Activated CD4-positive, alpha-beta T cell treated with anti-CD3 and anti-CD28 coated beads, Interleukin-10, Interleukin-2, amounts not matched to agents 100 ng/mL and 50 ng/mL, durations not matched to agents 16 hours and 8 hours (primary cell): ENCODE measurements around the gene GPR150.
A peak's percentile ranks its signal among the peaks of the same experiment; 100 is the strongest.
"Not testable (repeated sequence)": the region's sequence is repeated elsewhere in the genome, so short reads cannot be mapped to it uniquely, and the experiment has no call there.

Experiments used
- DNase-seq: peaks from one replicate; pipeline ENCODE4 v3.0.0-alpha.2; 2020

Gene GPR150

GRCh38 chr5:95624368-95624767 lies 4.5 kb downstream of the GPR150 start:
- DNase-seq: no peak

DNA sequence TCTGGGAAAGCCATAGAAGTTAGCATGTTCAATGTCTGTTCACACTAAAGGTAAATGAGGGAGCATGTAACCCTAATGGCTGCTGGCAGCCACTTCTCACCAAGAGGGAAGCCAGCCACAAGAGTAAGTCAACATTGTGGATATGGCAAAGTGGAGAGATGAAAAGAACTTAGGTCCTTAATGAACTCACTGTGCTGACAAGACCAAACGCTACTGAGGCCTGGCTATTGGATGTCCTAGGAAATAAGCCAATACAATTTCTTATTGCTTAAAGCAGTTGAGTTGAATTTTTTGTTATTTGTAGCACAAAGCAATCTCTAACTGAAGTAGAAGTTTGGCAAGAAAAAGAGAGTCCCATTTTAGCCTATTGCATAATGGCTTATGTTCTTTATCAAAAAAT lies 6.8 kb downstream of the GPR150 start:
- no peak for DNase-seq

GRCh38 chr5:95627971-95628810 lies 8.3 kb downstream of the GPR150 start:
- DNase-seq: no peak

- no peak for DNase-seq
These were observed 9.0 kb downstream of the GPR150 start for GRCh38 chr5:95628933-95629332.

- DNase-seq: no peak
These were observed 10.6 kb downstream of the GPR150 start for GRCh38 chr5:95630394-95630917.

- no peak for DNase-seq
These were observed 11.5 kb downstream of the GPR150 start for GRCh38 chr5:95631255-95631958.

GRCh38 chr5:95631991-95632675 lies 12.2 kb downstream of the GPR150 start:
- peak; percentile 87 for DNase-seq

DNA sequence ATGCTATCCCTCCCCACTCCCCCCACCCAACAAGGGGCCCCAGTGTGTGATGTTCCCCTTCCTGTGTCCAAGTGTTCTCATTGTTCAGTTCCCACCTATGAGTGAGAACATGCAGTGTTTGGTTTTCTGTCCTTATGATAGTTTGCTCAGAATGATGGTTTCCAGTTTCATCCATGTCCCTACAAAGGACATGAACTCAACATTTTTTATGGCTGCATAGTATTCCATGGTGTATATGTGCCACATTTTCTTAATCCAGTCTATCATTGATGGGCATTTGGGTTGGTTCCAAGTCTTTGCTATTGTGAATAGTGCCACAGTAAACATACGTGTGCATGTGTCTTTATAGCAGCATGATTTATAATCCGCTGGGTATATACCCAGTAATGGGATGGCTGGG lies 13.1 kb downstream of the GPR150 start:
- not testable (repeated sequence) for DNase-seq

DNA sequence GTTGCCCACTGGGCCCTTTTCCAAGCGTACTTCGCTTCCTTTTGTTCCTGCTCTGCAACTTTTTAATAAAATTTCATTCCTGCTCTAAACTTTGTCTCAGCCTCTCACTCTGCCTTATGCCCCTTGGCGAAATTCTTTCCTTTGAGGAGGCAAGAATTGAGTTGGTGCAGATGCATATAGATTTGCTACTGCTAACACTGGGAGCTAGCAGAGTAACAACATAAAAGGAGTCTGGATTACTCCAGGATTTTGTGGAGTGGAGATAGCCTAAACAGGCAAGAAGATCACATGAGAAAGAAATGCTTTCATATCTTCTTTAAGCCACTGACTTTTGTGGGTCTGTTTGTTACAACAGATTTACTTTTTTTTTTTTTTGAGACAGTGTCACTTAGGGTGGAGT lies 13.8 kb downstream of the GPR150 start:
- DNase-seq: no peak

GRCh38 chr5:95634081-95634480 lies 14.2 kb downstream of the GPR150 start:
- no peak for DNase-seq

DNA sequence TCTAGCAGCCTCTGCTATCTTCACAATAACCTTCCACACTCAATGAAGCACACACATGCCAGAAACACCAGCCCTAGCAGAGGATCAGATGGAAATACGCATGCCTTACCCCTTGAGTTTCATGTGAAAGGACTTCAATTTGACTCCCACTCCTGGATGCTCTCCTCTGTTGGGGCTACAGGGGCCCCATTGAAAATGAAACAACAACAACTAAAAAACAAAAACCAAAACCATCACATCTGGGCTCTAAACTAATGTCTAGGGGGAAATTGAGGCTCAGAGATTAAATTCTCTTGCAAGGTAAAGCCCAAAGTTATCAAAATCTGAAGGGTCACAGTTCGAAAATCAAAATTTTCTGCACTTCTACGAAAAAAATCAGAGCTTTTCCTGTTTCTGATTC lies 18.7 kb downstream of the GPR150 start:
- no peak for DNase-seq

DNA sequence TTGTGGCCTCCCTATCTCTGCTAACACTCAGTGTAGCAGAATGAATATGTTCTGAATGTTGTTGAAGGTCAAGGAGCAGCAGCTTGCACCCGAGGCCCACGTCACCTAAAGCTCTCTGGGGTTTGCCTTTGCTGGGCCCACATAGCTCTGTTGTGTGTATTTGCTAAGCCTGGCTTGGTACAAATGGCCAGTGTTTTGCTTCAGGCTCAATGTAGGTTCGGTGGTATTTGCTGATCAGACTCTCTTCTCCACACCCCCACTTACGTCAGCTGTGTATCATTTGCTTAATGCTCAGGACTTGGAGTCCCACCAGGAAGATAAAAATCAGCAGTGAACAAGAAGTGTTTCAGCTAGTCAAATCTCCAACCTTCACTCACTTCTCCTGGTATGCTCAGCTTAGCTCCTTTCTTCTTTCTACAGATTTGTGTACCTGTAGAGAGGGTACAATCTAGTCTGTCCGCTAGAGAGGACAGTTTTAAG lies 21.9 kb downstream of the GPR150 start:
- no peak for DNase-seq

DNA sequence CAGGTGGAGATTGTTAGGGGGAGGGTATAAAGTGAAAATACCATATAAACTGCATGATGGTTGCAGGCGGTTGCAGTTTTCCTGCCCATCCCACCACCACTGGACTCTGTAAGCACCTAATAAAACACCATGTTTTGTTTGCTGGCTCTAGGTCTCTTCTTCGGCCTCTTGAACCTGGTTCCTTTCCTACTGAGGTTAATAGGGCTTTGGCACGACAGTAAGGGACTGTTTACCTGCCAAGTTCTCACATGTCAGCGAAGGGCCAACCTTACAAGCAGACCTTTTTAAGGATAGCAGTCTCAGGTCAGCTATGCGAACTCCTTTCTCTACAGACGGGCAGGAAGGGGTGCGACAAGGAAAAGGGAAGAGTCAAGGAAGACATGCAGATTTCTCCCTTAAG lies 23.3 kb downstream of the GPR150 start:
- DNase-seq: no peak

GRCh38 chr5:95644351-95645042 lies 24.6 kb downstream of the GPR150 start:
- peak; percentile 77 for DNase-seq

DNA sequence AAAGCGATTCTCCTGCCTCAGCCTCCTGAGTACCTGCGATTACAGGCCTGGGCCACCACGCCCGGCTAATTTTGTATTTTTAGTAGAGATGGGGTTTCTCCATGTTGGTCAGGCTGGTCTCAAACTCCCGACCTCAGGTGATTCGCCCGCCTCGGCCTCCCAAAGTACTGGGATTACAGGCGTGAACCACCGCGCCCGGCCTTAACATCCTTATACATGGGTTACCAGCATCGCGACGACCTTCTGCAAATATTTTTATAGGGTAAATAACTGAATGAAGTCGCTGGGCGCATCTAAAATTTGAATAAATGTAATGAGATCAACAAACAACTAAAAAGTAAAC lies 26.3 kb downstream of the GPR150 start:
- not testable (repeated sequence) for DNase-seq

GRCh38 chr5:95646569-95647431 lies 26.9 kb downstream of the GPR150 start, which contains the start of gene RFESD:
TSS of gene RFESD (plus strand) at chr5:95646777. CDS start at chr5:95652272, 5,495 bp downstream.
- peak; percentile 98 for DNase-seq

- DNase-seq: peak; percentile 63
These were observed 28.3 kb downstream of the GPR150 start for GRCh38 chr5:95647886-95648860.

- DNase-seq: no peak
These were observed 29.4 kb downstream of the GPR150 start for GRCh38 chr5:95649274-95649673.

DNA sequence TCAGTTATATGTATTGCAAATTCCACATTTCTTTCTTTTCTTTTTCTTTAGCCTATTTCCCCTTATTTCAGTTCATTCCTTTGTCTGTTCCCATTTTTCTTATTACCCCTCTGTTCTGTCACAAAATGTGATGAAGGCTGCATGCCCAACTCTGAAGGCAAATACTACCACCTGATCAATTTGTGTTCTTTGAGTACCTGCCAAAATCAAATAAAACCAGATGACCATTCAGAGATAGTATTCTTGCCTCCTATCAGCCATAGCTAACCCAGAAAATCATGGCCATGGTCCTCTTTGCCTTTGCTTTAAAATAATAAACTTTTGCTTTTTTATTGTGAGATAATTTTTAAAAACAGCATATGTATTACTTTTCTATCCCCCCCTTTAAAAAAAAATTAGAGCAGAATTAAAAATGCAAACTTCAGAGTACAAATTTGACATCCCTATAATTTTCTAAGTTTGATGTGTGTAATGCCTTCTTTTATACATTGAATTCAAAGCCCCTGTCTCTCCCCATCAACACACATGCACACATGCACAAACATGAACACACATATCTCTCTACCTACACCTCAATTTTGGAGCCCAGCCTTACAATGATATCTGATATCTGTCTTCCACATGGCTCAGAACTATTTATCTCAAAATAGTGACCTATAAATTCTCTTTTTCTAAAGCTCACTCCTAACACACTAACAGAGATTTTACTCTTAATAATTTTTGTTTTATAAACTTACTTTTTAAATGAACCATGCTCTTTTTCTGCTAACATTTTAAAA lies 30.1 kb downstream of the GPR150 start:
- DNase-seq: no peak

DNA sequence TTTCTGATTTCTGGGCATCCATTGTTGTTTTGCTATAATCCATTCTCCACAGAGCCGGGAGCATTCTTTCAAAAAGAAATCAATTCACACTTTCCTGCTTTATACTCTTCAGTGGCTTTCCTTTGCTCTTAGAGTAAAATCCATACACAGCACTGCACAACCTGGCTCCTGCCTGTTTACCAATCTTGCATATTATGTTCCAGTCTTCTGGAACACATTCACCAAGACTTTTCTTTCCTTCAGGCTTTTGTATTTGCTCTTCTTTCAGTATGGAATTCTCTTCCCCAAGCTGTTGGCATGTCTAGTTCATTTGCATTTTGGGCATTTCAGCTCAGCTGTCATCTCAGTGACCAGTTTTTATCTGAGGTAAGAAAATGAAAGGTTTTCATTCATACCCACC lies 33.0 kb downstream of the GPR150 start:
- no peak for DNase-seq
